H1 (cell line): ENCODE results near the gene CAPN3. TPM values are rescaled to one million over a fixed set of nuclear protein-coding genes. Genes with fewer than 3 reads are reported as not detected.

Experiments used
- ATF3 ChIP-seq: IDR thresholded peaks from 2 replicates; pipeline ENCODE4 v1.6.1; 2011; ENCODE audit warnings: low read depth, mild to moderate bottlenecking, low read length; ENCODE audit not compliant: insufficient read depth
- BACH1 ChIP-seq: IDR thresholded peaks from 2 replicates; pipeline ENCODE4 v1.6.1; 2012; ENCODE audit warnings: low read length, improper control_type of control experiment
- CHD1 ChIP-seq: IDR thresholded peaks from 2 replicates; pipeline ENCODE4 v1.6.1; 2012; ENCODE audit warnings: low read depth, low read length, improper control_type of control experiment
- CREB1 ChIP-seq: IDR thresholded peaks from 2 replicates; pipeline ENCODE4 v1.6.1; 2012; ENCODE audit warnings: inconsistent platforms
- CTCF ChIP-seq, 3 experiments: IDR thresholded peaks; 1 replicate in 2 of 3; 2 replicates in 1 of 3; pipeline versions ENCODE4 v1.5.1 to v1.6.1; 2011; ENCODE audit warnings: low read length in 3 of 3, mild to moderate bottlenecking in 3 of 3, inconsistent platforms in 2 of 3, low read depth in 1 of 3, moderate library complexity in 1 of 3; ENCODE audit not compliant: insufficient read depth in 1 of 3; ENCODE audit errors: control extremely low read depth in 1 of 3
- E2F6 ChIP-seq: IDR thresholded peaks from 2 replicates; pipeline ENCODE4 v1.6.1; 2012; ENCODE audit warnings: inconsistent platforms
- EP300 ChIP-seq, 2 experiments: IDR thresholded peaks; 1 replicate in 1 of 2; 2 replicates in 1 of 2; pipeline ENCODE4 v1.6.1; 2011 to 2012; ENCODE audit warnings: low read depth in 2 of 2, low read length in 2 of 2, mild to moderate bottlenecking in 2 of 2, borderline replicate concordance in 1 of 2, inconsistent platforms in 1 of 2, moderate library complexity in 1 of 2
- JUND ChIP-seq: IDR thresholded peaks from 2 replicates; pipeline ENCODE4 v1.6.1; 2011; ENCODE audit warnings: mild to moderate bottlenecking, improper control_type of control experiment, low read length
- POLR2A ChIP-seq, 2 experiments: IDR thresholded peaks; 1 replicate in 1 of 2; 2 replicates in 1 of 2; pipeline ENCODE4 v1.6.1; 2011; ENCODE audit warnings: low read depth in 2 of 2, low read length in 2 of 2, mild to moderate bottlenecking in 2 of 2; ENCODE audit errors: control extremely low read depth in 1 of 2
- POU5F1 ChIP-seq: IDR thresholded peaks from 2 replicates; pipeline ENCODE4 v1.6.1; 2011; ENCODE audit warnings: low read depth, mild to moderate bottlenecking, low read length, moderate library complexity
- RNF2 ChIP-seq: fragments of 200-900, 300-1000 bp; sonication (generic); IDR thresholded peaks from 2 replicates; pipeline ENCODE4 v1.7.1; 2016; ENCODE audit warnings: borderline replicate concordance, low read depth, mild to moderate bottlenecking, antibody characterized with exemption, low read length; ENCODE audit not compliant: poor library complexity, severe bottlenecking; ENCODE audit errors: missing control alignments
- SIRT6 ChIP-seq: IDR thresholded peaks from one replicate; pipeline ENCODE4 v1.7.1; 2012; ENCODE audit warnings: low read length, inconsistent platforms
- SP1 ChIP-seq: IDR thresholded peaks from 2 replicates; pipeline ENCODE4 v1.6.1; 2011; ENCODE audit warnings: low read depth, low read length
- SUZ12 ChIP-seq: fragments of 200-600 bp; sonication (generic); IDR thresholded peaks from 2 replicates; pipeline ENCODE4 v1.6.1; 2012; ENCODE audit warnings: mild to moderate bottlenecking, inconsistent platforms, low read length, moderate library complexity, mixed read lengths
- TCF12 ChIP-seq: IDR thresholded peaks from 2 replicates; pipeline ENCODE4 v1.6.1; 2011; ENCODE audit warnings: low read depth, mild to moderate bottlenecking, low read length
- polyA plus RNA-seq, 7 experiments: library from polyadenylated mRNA; depleted of rRNA in 3 of 7; stranded (reverse) in 5 of 7; unstranded in 2 of 7; fragments of >200 nt in 5 of 7; fragments of 200-250 nt in 2 of 7; gene quantifications; 1 replicate in 5 of 7; 2 replicates in 1 of 7; 4 replicates in 1 of 7; pipeline versions ENCODE4 v1.2.1 to v1.2.3, GENCODE V29; 2011 to 2013; ENCODE audit warnings: missing spikeins in 2 of 7, mixed read lengths in 2 of 7
- total RNA-seq: library from RNA; stranded (reverse); fragmentation: NEBNext Ultra II Directional; extraction: Animal tissue kit (Norgen Biotek cat#: 25700); gene quantifications from 2 replicates; pipeline ENCODE4 v1.2.1, GENCODE V29; 2021

CAPN3 gene
- total and polyA plus RNA-seq, 2 of the 8 experiments (the other 6 are each of a cell fraction or from before 2014, with no cell fraction given): 0.80 to 2.1 TPM

DNA sequence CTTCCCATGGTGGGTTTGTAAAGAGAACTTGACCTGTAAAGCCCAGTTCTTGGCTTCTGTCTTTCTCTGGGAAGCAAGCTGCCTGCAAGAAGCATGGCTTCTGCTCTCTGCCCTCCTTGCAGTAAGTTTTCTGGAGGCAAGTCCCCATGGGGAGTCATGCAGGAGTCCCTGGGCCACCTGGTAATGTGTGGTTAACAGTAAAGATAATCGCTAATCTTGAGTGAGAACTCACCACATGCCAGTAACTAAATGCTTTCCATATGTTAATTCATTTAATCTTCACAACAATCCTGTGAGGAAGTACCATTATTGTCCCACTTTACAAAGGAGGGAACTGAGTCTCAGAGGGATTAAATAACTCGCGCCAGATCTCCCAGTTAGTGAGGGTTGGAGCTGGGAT lies 4.2 kb downstream of the CAPN3 start (continued):
- TF ChIP-seq ATF3: no peak
- TF ChIP-seq BACH1: no peak
- no peak for TF ChIP-seq SIRT6
- 0 out of 2 replicates have a peak, but pooled peaks have one; percentile 8 for TF ChIP-seq SP1
- no peak for TF ChIP-seq RNF2
- no peak for TF ChIP-seq EP300 (IDR thresholded peaks at IDR 0.05; ENCODE audit: borderline replicate concordance in 1 of 2, low read depth in 2 of 2, low read length in 2 of 2)
- no peak for TF ChIP-seq POLR2A (IDR thresholded peaks at IDR 0.05; ENCODE audit: control extremely low read depth in 1 of 2, low read depth in 2 of 2, low read length in 2 of 2)
- TF ChIP-seq E2F6: peak; percentile 79
- TF ChIP-seq CHD1: no peak
- TF ChIP-seq SUZ12: no peak
- 0 out of 2 replicates have a peak, but pooled peaks have one; percentile 31 for TF ChIP-seq TCF12
- no peak for TF ChIP-seq CREB1
- no peak for TF ChIP-seq CTCF (IDR thresholded peaks at IDR 0.05; ENCODE audit: control extremely low read depth in 1 of 3, insufficient read depth in 1 of 3, low read depth in 1 of 3, low read length in 3 of 3)
- TF ChIP-seq JUND: no peak
- 0 out of 2 replicates have a peak, but pooled peaks have one; percentile 8 for TF ChIP-seq POU5F1
